Stimulated activated CD8-positive, alpha-beta memory T cell treated with anti-CD3 and anti-CD28 coated beads, Interleukin-15, amount 100 ng/mL, for 24 hours (primary cell): Measurements from ENCODE around the gene AGAP1.

Experiments used
- DNase-seq: peaks from one replicate; pipeline ENCODE4 v3.0.0-alpha.2; 2020; ENCODE audit warnings: low read depth

Gene AGAP1

DNA sequence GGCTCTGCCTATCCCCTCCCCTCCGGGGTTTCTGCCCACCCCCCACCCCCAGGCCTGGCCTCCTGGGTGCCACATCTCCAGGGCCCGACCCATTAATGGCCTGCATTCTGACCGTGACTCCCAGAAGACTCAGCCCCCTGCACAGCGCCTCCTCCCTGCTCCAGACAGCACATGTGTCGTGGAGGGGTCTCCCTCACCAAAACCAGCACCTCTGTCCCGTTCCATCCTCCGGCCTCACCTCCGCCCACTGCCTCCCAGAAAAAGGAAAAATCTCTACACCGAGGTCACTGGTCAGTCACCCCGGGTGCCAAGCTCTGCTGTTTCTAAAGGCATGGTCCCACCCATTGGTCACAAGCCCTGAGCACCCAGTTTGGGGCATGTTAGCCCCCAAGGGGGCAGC, 609.1 kb downstream of the AGAP1 start:
- no peak for DNase-seq

GRCh38 chr2:236103981-236104380, 610.1 kb downstream of the AGAP1 start:
- no peak for DNase-seq

DNA sequence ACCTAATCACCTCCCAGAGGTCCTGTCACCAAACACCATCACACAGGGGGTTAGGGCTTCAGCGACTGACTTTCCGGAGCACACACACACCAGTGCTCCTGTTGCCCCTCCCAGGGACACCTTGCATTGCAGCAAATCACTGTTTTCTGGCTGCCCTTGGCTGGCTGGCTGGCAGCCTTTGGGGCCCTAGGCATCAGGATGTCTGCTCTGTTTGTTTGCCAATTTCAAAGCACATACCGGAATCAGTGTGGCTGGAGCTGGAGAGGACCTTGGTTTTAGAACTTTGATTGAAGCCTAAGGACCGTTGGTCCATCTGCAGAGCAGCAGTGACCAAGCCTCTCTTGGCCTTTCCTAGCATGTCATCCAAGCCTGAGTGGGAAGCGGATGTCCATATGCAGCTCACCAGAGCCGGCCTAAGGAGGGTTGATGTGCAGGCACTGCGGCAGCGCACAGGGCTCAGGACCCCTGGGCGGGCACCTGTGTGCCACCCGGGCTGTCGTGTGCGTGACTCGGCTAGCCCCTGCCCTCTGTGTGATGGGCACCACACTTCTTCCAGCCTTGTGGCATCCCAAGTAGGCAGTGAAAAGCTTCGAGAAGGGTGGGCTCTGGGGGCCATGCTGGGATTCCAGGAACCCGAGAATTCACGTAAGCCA, 612.2 kb downstream of the AGAP1 start:
- no peak for DNase-seq

DNA sequence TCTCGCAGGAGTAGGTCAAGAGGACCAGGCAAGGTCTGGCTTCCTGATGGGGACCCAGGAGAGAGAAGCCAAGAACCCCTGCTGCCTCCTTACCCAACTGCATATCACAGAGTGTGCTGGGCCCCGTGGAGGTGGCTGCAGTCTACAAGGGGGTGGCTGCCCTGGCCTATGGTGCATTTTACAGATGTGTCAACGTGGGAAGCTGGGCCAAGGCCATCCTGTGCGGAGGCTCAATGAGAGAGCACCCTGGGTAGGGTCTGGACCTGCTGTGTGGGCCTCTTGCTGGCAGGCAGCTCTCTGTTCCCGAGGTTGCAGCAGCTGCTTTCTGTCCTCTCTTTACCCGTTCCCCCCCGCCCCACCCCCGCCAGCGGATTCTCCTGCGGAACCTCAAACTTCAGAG, 612.9 kb downstream of the AGAP1 start:
- no peak for DNase-seq

- DNase-seq, result no peak
Measured at GRCh38 chr2:236107536-236107935, 613.7 kb downstream of the AGAP1 start.

GRCh38 chr2:236107942-236108625, 614.2 kb downstream of the AGAP1 start:
- no peak for DNase-seq

GRCh38 chr2:236109061-236109460, 615.2 kb downstream of the AGAP1 start:
- no peak for DNase-seq

- no peak for DNase-seq
Measured at GRCh38 chr2:236109473-236109872, 615.6 kb downstream of the AGAP1 start.

GRCh38 chr2:236112466-236112865, 618.6 kb downstream of the AGAP1 start:
- no peak for DNase-seq

- no peak for DNase-seq
Measured at GRCh38 chr2:236113425-236113824, 619.6 kb downstream of the AGAP1 start.

GRCh38 chr2:236113948-236114347, 620.1 kb downstream of the AGAP1 start:
- DNase-seq, result no peak

GRCh38 chr2:236114959-236115358, 621.1 kb downstream of the AGAP1 start:
- no peak for DNase-seq

GRCh38 chr2:236117401-236117800, 623.6 kb downstream of the AGAP1 start:
- DNase-seq, result no peak

GRCh38 chr2:236117861-236118269, 624.0 kb downstream of the AGAP1 start:
- no peak for DNase-seq

DNA sequence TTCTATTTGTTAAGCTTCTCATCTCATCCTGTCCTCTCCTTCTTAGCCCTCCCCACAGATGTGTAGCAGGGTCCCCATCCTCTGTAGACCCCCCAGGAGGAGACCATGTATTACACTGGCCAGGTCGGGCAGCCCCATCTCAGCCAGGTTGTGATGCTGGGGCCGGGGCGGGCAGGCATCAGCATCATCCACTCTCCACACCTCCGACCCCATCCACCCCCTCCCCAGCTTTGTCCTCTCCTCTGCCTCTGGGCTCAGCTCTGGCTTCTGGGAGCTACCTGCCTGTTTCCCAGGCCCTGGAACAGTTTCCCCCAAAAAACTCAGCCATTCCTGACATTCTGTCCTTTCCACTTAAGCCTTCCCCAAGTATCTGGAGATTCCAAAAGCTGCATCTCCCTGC, 625.2 kb downstream of the AGAP1 start:
- no peak for DNase-seq

DNA sequence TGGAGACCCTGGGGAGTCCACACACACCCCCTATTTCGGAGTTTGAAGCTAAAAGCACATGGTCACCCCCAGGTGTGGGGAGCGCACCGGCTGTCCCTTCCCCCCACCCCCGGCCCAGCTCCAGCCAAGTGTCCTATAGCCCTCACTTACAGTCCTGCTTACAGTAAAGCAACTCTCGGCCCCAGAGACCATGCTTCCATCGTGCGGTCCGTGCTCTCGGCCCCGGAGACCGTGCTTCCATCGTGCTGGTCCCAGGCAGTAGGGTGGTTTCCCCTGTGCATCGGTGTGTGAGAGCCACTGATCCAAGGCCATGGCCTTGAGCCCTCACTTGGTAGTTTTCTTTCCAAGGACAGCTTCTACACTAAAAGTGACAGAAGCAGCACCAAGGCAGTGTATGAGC, 625.6 kb downstream of the AGAP1 start:
- DNase-seq, result no peak

DNA sequence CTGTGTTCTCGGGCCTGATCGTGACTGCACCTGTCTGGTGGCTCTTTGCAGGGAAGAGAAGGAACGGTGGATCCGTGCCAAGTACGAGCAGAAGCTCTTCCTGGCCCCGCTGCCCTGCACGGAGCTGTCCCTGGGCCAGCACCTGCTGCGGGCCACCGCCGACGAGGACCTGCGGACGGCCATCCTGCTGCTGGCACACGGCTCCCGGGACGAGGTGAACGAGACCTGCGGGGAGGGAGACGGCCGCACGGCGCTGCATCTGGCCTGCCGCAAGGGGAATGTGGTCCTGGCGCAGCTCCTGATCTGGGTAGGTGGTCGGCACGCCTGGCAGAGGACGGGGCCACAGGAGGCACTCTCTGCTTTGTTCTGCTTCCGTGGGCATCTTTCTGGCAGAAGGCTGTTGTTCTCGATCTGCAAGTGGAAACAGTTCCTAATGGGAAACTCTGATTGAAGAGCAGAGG, 626.3 kb downstream of the AGAP1 start:
- no peak for DNase-seq

GRCh38 chr2:236120829-236121228, 627.0 kb downstream of the AGAP1 start:
- no peak for DNase-seq

DNA sequence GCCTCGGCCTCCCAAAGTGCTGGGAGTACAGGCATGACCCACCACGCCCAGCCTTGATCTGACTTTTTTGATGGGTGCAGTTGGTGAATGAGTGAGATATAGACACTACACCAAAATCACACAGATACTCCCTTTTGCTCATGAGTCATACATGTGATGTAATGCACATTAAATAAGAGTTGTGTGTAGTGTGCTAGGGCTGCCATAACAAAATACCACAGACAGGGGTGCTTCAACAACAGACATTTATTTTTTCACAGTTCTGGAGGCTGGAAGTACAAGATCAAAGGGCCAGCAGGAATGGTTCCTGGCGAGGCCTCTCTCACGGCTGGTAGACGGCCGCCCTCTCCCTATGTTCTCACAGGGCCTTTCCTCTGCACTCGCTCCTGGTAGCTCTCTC, 627.7 kb downstream of the AGAP1 start:
- no peak for DNase-seq

GRCh38 chr2:236122236-236122635, 628.4 kb downstream of the AGAP1 start:
- no peak for DNase-seq

DNA sequence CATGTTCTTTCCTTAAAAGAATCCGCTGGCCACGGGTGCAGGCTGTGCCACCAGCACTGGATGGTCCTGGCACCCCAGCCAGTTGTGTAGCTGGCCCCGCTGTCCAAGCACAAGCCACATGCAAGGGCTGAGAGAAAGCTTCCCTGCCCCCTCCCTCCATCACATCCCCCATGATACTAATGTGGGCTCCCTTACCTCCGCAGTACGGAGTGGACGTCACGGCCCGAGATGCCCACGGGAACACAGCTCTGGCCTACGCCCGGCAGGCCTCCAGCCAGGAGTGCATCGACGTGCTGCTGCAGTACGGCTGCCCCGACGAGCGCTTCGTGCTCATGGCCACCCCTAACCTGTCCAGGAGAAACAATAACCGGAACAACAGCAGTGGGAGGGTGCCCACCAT, 629.9 kb downstream of the AGAP1 start:
- DNase-seq, result no peak

DNA sequence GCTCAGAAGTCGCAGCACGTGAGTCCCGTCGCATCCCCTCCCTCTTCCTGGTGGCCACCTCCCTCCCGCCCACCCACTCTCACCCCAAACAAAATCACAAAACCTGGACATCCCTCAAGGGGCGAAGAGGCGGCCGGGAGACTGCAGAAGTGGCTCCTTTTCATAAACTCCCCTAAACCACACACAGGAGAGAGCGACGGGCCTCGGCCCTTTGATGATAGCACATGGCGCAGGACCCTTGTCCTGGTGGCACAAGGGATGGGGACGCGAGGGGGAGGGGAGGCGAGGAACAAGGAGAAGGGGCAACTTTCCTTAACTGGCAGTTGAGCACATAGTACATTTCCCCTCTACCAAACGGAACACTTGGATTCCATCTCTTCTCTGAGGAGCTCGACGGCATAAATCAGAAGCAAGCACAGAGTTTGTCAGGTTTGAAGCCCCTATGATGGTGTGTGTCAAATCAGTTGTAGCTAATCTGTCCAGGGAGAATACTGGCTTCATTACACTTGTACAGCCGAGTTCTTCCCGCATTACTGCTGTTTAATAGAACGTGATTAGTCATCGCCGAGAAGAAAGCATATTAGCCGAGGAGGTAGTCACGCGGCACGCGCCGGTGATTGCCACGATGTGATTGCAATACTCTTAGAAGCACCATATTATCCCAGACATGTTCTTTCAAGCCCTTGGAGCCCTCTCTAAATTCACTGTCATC, 630.5 kb downstream of the AGAP1 start:
- DNase-seq, result no peak

- no peak for DNase-seq
Measured at GRCh38 chr2:236125541-236125940, 631.7 kb downstream of the AGAP1 start.
